Tibial nerve (tissue), 4 donors: ENCODE results near the gene MALRD1. TPM values are rescaled to one million over a fixed set of nuclear protein-coding genes. Genes with fewer than 3 reads are reported as not detected.
A peak's percentile ranks its signal among the peaks of the same experiment; 100 is the strongest.

Experiments
- DNase-seq, 2 donors: peaks; one replicate each; pipeline ENCODE4 v3.0.0-alpha.2; 2019; ENCODE audit warnings: low spot score in 2 of 2
- H3K27ac ChIP-seq, 4 donors: fragments of 200-600 bp; sonication (generic) in 3 of 4; one replicate each; pipeline ENCODE4 v1.5.1; 2017 to 2019; ENCODE audit warnings: mild to moderate bottlenecking in 1 of 4
- H3K27me3 ChIP-seq, 2 donors: fragments of 200-600 bp; sonication (generic) in 1 of 2; one replicate each; pipeline versions ENCODE4 v1.5.1 to v1.6.0; 2017 to 2019
- H3K36me3 ChIP-seq, 3 donors: fragments of 200-600 bp; sonication (generic); one replicate each; pipeline ENCODE4 v1.5.1; 2018 to 2019
- H3K4me1 ChIP-seq, 4 donors: fragments of 200-600 bp; sonication (generic) in 3 of 4; one replicate each; pipeline ENCODE4 v1.5.1; 2017 to 2019
- H3K4me3 ChIP-seq, 4 donors: fragments of 200-600 bp; sonication (generic) in 3 of 4; one replicate each; pipeline ENCODE4 v1.5.1; 2017 to 2019; ENCODE audit warnings: mild to moderate bottlenecking in 1 of 4, moderate library complexity in 1 of 4
- H3K9me3 ChIP-seq, 4 donors: fragments of 200-600 bp; sonication (generic) in 3 of 4; one replicate each; pipeline ENCODE4 v1.5.1; 2017 to 2019
- EP300 ChIP-seq, 2 donors: sonication (generic); formaldehyde crosslinking; IDR thresholded peaks; one replicate each; pipeline ENCODE4 v1.6.1; 2017; ENCODE audit warnings: antibody characterized with exemption in 2 of 2, mild to moderate bottlenecking in 1 of 2
- POLR2A ChIP-seq, 2 donors: fragments of 450-650 bp; IDR thresholded peaks; one replicate each; pipeline ENCODE4 v1.6.1; 2017; ENCODE audit warnings: antibody characterized with exemption in 2 of 2, mild to moderate bottlenecking in 2 of 2, moderate library complexity in 2 of 2
- WGBS, 2 donors: methylation state at CpG; one replicate each; pipeline ENCODE4 v1.1.5; 2018; 5-methylcytosine and 5-hydroxymethylcytosine counted together
- total RNA-seq, 4 donors: library from RNA; depleted of rRNA; stranded (reverse); fragments of >200 nt; gene quantifications; one replicate each; pipeline ENCODE4 v1.1.0, GENCODE V29; 2016
- TF ChIP-seq, protein P1 (sequence below), 5 experiments: fragments of 200-600 bp in 3 of 5; fragments of 450-650 bp in 2 of 5; sonication (generic) in 3 of 5; IDR thresholded peaks; one replicate each; pipeline ENCODE4 v1.5.1; 2016 to 2019; ENCODE audit warnings: antibody characterized with exemption in 5 of 5, mild to moderate bottlenecking in 3 of 5, moderate library complexity in 2 of 5

The MALRD1 gene
- total RNA-seq, 4 donors from 2014 or later = 1.3 to 5.4 (median 3.6) TPM; not detected in 1

GRCh38 chr10:19483421-19483820 is 434.8 kb downstream of the MALRD1 start:
- Histone ChIP-seq H3K4me1 (no peaks in the 10 kb centered on the region), H3K36me3 (no peaks in the 10 kb centered on the region), H3K27me3 (no peaks in the 10 kb centered on the region), H3K4me3 (no peak overlapping the region), H3K27ac (no peak overlapping the region), H3K9me3 (no peaks in the 10 kb centered on the region)
- 69 to 84% methylated on average over 2 of the region's 2 CpGs for WGBS, 2 donors
- TF ChIP-seq, protein P1, sequence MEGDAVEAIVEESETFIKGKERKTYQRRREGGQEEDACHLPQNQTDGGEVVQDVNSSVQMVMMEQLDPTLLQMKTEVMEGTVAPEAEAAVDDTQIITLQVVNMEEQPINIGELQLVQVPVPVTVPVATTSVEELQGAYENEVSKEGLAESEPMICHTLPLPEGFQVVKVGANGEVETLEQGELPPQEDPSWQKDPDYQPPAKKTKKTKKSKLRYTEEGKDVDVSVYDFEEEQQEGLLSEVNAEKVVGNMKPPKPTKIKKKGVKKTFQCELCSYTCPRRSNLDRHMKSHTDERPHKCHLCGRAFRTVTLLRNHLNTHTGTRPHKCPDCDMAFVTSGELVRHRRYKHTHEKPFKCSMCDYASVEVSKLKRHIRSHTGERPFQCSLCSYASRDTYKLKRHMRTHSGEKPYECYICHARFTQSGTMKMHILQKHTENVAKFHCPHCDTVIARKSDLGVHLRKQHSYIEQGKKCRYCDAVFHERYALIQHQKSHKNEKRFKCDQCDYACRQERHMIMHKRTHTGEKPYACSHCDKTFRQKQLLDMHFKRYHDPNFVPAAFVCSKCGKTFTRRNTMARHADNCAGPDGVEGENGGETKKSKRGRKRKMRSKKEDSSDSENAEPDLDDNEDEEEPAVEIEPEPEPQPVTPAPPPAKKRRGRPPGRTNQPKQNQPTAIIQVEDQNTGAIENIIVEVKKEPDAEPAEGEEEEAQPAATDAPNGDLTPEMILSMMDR (IDR thresholded peaks at IDR 0.05) = no peak
- TF ChIP-seq EP300 (IDR thresholded peaks at IDR 0.05) (no peak), POLR2A (IDR thresholded peaks at IDR 0.05) (no peak)
- no peak for DNase-seq

DNA sequence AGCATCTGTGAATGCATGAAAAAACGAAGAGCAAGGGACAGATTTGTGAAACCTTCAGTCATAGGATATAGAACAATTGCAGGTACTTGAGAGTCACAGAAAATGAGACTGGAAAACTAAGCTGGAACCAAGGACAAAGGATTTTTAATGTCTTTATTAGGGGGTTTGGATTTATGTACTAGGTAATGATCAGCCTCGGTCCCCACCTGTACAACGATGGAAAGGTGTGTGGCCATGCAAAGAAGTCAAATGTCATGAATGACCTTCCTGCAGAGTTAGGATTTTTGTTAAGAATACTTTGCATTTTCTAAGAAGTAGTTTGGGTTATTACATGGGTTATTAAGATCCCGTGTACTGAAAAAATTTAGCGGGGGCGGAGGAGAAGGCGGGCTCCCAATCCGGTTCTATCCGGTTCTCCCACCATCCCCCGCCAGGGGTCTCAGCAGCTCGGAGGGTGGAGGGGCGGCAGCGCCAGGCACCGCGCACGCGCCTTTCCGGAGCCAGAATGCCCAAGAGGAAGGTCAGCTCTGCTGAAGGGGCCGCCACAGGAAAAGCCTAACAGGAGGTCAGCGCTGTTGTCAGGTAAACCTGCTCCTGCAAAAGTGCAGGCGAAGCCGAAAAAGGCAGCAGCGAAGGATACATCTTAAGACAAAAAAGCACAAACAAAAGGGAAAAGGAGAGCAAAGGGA is 440.1 kb downstream of the MALRD1 start:
- no peak for TF ChIP-seq POLR2A (IDR thresholded peaks at IDR 0.05)
- TF ChIP-seq, protein P1 (IDR thresholded peaks at IDR 0.05) = peak in 1 of 5 experiments; percentile 15
- peak in 1 of 2 donors; percentile 14 for DNase-seq

GRCh38 chr10:19491166-19491565 is 442.6 kb downstream of the MALRD1 start:
- TF ChIP-seq POLR2A (IDR thresholded peaks at IDR 0.05) = no peak
- TF ChIP-seq, protein P1 (IDR thresholded peaks at IDR 0.05) = no peak
- TF ChIP-seq EP300 (IDR thresholded peaks at IDR 0.05) = no peak
- no peak overlapping the region for H3K27ac ChIP-seq
- no peaks in the 10 kb centered on the region for H3K36me3 ChIP-seq
- 84 to 93% methylated on average over 2 of the region's 2 CpGs for WGBS, 2 donors
- H3K27me3 ChIP-seq = no peaks in the 10 kb centered on the region
- no peak overlapping the region for H3K4me3 ChIP-seq
- no peak for DNase-seq
- no peaks in the 10 kb centered on the region for H3K4me1 ChIP-seq
- H3K9me3 ChIP-seq = no peaks in the 10 kb centered on the region

More for the DNA sequence above, 440.1 kb downstream of the MALRD1 start:
- Histone ChIP-seq H3K9me3 (no peaks in the 10 kb centered on the region), H3K27ac (peak overlapping the region in 1 of 4 donors; percentile 49), H3K27me3 (no peaks in the 10 kb centered on the region), H3K36me3 (no peaks in the 10 kb centered on the region), H3K4me1 (no peaks in the 10 kb centered on the region), H3K4me3 (peak overlapping the region; percentile 3 to 41 (median 34))
- 35 to 52% methylated on average over 23 of the region's 23 CpGs for WGBS, 2 donors

GRCh38 chr10:19493917-19494316 is 445.3 kb downstream of the MALRD1 start:
- DNase-seq = no peak
- TF ChIP-seq POLR2A (IDR thresholded peaks at IDR 0.05) (no peak), EP300 (IDR thresholded peaks at IDR 0.05) (no peak)
- TF ChIP-seq, protein P1 (IDR thresholded peaks at IDR 0.05) = no peak
- H3K27me3 ChIP-seq = no peaks in the 10 kb centered on the region
- no peaks in the 10 kb centered on the region for H3K36me3 ChIP-seq
- peaks cover 0 to 5% (median 0%) of the 10 kb centered on the region in 4 donors for H3K4me1 ChIP-seq
- H3K9me3 ChIP-seq = no peaks in the 10 kb centered on the region
- WGBS, 2 donors = 95 to 97% methylated on average over 3 of the region's 3 CpGs
- H3K27ac ChIP-seq = no peak overlapping the region
- H3K4me3 ChIP-seq = no peak overlapping the region

DNA sequence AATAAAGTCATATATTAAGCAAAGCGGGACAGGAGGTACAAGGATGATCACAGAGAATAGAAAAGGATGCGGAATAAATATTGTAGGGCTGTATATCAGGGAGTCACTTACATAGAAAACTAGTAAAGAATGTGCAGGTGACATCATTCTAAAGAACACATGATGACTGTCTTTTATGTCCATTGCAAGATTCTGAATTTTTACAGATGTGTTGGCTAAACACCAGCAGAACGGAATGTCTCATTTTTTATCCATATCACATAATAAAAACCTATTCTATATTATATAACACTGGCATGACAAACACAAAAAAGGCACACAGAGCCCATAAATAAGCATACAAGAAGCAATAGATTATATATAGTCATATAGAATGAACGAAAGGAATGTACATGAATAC is 448.4 kb downstream of the MALRD1 start:
- H3K9me3 ChIP-seq = no peaks in the 10 kb centered on the region
- no peak overlapping the region for H3K27ac ChIP-seq
- TF ChIP-seq, protein P1 (IDR thresholded peaks at IDR 0.05) = no peak
- no peak for TF ChIP-seq EP300 (IDR thresholded peaks at IDR 0.05)
- TF ChIP-seq POLR2A (IDR thresholded peaks at IDR 0.05) = no peak
- H3K4me1 ChIP-seq = peaks cover 0 to 6% (median 0%) of the 10 kb centered on the region in 4 donors
- WGBS, 2 donors = 74 to 87% methylated on average over 4 of the region's 4 CpGs
- no peaks in the 10 kb centered on the region for H3K27me3 ChIP-seq
- H3K36me3 ChIP-seq = no peaks in the 10 kb centered on the region
- no peak overlapping the region for H3K4me3 ChIP-seq
- no peak for DNase-seq
